ENCODE data around the gene NYAP2.

NYAP2 gene

GRCh38 chr2:225630824-225631533, 231.5 kb downstream of the NYAP2 start:
- no peak for DNase-seq (ENCODE audit: low spot score)

DNA sequence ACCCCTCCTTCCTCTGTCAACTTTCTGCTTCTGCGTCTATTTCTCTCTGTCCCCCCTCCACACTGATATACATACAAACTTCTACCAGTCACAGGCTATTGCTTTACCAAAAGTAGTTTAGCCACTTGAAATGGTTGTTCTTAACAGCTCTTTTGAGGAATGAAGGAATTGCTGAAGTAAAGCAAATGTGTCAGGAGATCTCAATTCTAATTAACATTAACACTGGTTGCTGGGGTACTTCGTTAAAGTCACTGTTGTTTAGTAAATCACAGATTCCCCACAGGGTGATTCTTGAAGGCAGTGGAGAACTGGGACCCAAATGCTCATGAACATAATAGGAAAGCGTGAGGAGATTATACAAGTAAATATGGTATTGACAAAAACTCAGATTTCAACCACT, 232.8 kb downstream of the NYAP2 start:
- DNase-seq (ENCODE audit: low spot score): no peak

- no peak for DNase-seq (ENCODE audit: low spot score)
Observed at GRCh38 chr2:225636558-225636957, 237.0 kb downstream of the NYAP2 start.

DNA sequence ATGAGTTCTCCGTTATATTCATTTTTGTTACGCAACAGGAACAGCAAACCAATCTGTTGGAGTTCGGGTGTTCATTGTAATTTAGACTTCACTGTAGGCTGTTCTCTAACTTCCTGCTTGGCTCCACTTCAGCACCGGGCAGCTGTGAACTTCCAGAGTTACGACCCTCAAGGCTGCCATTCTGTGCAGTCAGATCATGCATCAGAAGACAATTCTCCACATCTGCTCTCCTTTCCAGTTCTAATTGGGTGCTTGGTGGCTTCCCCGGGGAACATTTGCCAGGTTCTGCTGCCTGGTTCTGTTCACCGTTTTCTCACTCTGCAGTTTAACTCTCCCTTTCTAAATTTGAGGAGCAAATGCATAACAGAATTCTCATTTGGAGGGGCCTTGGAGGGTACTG, 237.7 kb downstream of the NYAP2 start:
- no peak for DNase-seq (ENCODE audit: low spot score)

DNA sequence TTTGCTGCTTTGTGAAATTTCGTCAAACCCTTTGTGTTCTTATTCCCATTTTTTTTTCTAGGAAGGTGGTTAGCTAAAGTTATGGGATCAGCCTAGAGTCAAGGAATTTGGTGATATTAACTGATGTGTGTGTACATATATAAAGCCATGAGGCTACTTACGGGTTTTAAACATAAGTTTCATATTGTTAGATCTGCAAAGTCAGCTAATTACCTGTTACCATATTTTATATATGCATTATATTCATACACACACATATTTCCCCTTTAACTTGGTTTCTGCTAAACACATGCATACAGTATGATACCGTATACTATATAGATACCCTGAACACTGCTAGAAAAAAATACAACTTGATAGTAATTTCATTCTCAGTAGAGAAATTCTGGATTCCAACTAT, 241.0 kb downstream of the NYAP2 start:
- no peak for DNase-seq (ENCODE audit: low spot score)

- no peak for DNase-seq (ENCODE audit: low spot score)
Observed at GRCh38 chr2:225649274-225649673, 249.8 kb downstream of the NYAP2 start.

- DNase-seq (ENCODE audit: low spot score): no peak
Observed at GRCh38 chr2:225650041-225650440, 250.5 kb downstream of the NYAP2 start.

GRCh38 chr2:225660262-225661131, 261.0 kb downstream of the NYAP2 start:
- DNase-seq (ENCODE audit: low spot score): peak; percentile 44

DNA sequence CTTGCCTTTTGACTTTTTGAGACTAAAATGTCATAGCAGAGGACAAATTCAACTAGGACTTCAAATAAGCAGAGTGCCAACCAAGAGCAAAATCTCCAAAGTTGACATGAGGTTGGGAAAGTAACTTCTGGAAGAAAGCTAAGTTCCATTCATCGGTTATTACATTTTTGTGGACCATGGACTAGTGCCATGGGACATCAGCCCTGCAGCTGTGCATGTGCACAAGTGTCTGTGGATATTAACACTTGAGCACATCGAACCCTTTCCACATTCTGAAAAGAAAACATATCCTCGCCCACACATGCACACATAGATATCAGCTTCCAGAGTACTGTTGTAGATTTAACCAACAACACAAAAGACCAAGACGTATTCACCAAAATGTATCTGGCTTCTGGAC, 262.6 kb downstream of the NYAP2 start:
- DNase-seq (ENCODE audit: low spot score): no peak

DNA sequence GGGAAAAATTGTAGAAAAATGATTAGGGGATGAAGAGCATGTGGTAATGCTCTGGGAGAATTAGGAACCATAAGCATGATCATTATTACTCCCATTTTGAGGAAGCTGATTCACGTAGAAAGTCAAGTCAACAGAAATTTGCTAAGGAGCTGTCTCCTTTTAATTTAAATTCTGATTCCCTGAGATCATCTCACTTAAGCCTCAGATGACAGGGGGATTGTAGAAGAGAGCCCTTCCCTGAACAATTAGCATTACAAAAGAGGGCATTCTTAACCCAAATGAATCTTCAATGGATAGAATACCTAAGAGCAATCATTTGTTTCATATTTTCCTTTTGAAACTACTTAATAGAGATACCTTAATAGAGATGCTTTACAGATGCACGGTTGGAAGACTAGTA, 267.9 kb downstream of the NYAP2 start:
- DNase-seq (ENCODE audit: low spot score): no peak

- DNase-seq (ENCODE audit: low spot score): no peak
Observed at GRCh38 chr2:225668606-225669266, 269.2 kb downstream of the NYAP2 start.

DNA sequence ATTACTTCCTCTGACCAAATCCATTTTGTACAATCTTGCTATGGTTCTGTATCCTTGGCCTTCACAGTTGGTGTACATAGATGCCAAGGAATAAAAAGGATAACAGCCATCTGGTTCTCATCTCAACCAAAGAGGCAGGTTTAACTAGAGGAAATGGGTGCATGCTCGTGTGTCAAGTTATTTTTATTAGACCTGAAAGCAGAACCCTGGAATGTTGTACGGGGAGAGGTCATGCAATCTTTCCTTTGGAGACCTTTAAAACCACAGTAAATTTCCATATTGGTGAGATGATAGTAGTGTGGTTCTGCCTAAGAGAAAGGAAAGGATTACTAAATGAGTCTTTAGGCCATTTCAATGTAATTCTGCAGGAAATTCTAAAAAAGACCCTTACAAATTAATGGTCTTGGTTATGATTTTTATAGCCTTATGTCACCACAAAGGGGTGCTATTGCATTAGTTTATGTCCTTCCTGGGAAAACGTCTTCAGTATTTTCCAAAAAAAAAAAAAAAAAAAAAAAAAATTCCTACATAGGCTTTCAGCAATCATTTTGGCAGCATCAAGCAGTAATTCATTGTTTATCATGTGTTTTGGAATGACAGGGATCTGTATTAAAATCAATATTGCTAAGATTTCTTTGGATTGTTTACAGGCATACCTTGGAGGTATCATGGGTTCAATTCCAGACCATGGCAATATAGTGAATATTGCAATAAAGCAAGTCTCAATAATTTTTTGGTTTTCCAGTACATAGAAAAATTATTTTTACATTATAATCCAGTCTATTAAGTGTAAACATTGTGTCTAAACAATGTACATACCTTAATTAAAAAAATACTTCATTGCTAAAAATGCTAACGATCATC, 270.8 kb downstream of the NYAP2 start:
- no peak for DNase-seq (ENCODE audit: low spot score)

DNA sequence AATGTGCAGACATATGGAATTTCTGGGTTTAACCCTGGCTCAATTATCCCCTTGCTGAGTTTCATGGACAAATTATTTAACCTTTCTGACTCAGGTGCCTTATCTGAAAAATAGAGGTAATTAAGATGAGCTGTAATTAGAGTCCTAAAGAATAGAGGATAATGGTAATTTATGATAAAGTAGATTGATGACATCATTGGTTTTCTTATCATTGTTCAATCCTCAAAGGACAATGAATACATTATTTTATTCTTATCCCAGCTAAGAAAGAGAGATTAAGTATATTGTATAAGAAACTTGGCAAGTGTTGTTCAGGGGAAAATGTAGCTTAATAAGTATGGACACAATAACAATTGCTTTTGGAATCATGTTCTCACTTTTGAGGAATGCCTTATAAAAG, 279.3 kb downstream of the NYAP2 start:
- DNase-seq (ENCODE audit: low spot score): no peak

- no peak for DNase-seq (ENCODE audit: low spot score)
Observed at GRCh38 chr2:225683258-225683657, 283.7 kb downstream of the NYAP2 start.

GRCh38 chr2:225690153-225690552, 290.6 kb downstream of the NYAP2 start:
- no peak for DNase-seq (ENCODE audit: low spot score)

- no peak for DNase-seq (ENCODE audit: low spot score)
Observed at GRCh38 chr2:225691711-225692110, 292.2 kb downstream of the NYAP2 start.

DNA sequence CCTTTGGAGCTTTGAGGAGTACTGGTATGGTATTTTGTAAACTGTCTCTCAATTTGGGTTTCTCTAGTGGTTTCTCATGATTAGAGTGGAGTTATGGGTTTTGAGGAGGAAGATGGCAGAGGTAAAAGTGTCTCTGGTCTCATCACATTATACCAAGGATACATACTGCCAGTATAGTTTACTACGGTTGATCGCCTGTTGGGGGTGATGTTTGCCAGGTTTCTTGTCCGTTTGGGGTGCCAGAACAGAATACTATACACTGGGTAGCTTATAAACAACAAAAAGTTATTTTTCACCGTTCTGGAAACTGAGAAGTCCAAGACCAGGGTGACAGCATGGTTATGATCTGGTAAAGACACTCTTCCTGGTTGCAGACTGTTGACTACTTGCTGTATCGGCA, 293.7 kb downstream of the NYAP2 start:
- no peak for DNase-seq (ENCODE audit: low spot score)

DNA sequence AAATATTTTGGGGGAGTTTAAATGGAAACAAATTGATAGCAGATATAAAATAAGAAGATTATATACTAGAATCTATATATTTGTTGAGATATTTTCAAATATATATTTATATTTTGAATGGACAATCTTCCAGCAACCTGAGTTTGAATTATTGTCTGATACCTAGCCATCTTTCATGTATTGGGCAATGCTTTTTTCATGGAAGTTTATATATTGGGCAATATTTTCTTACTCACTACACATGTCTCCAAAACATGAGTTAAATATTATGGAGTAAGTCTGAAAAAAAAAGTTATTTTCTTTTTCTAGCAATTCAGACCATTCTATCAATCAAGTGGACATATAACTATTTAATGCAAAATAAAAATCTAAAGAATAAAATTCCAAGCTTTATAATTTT, 295.2 kb downstream of the NYAP2 start:
- DNase-seq (ENCODE audit: low spot score): no peak

DNA sequence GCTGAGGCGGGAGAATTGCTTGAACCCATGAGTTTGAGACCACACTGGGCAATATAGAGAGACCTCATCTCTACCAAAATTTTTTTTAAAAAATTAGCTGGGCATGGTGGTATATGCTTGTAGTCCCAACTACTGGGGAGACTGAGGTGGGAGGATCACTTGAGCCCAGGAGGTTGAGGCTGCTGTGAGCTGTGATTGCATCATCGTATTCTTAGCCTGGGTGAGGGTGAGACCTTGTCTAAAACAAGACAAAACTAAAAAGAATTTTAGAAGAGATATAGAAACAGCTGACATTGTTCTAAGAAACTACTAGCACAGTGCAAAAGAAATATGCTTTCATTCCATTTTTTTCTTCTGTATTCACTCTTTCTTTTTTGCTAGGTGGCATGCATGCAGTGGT, 298.4 kb downstream of the NYAP2 start:
- DNase-seq (ENCODE audit: low spot score): no peak
